Measurements from ENCODE around the gene SLC22A16. TPM values are rescaled to one million over a fixed set of nuclear protein-coding genes. Genes with fewer than 3 reads are reported as not detected.

Gene SLC22A16, protein sequence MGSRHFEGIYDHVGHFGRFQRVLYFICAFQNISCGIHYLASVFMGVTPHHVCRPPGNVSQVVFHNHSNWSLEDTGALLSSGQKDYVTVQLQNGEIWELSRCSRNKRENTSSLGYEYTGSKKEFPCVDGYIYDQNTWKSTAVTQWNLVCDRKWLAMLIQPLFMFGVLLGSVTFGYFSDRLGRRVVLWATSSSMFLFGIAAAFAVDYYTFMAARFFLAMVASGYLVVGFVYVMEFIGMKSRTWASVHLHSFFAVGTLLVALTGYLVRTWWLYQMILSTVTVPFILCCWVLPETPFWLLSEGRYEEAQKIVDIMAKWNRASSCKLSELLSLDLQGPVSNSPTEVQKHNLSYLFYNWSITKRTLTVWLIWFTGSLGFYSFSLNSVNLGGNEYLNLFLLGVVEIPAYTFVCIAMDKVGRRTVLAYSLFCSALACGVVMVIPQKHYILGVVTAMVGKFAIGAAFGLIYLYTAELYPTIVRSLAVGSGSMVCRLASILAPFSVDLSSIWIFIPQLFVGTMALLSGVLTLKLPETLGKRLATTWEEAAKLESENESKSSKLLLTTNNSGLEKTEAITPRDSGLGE
- not detected for total RNA-seq
- 0.75 TPM for polyA plus RNA-seq (2013, experiment 1 of 2)
- 0.15 TPM for polyA plus RNA-seq (2013, experiment 2 of 2)
- total RNA-seq, result 0 to 0.71 (median 0.04) reads per million in 172 experiments

DNA sequence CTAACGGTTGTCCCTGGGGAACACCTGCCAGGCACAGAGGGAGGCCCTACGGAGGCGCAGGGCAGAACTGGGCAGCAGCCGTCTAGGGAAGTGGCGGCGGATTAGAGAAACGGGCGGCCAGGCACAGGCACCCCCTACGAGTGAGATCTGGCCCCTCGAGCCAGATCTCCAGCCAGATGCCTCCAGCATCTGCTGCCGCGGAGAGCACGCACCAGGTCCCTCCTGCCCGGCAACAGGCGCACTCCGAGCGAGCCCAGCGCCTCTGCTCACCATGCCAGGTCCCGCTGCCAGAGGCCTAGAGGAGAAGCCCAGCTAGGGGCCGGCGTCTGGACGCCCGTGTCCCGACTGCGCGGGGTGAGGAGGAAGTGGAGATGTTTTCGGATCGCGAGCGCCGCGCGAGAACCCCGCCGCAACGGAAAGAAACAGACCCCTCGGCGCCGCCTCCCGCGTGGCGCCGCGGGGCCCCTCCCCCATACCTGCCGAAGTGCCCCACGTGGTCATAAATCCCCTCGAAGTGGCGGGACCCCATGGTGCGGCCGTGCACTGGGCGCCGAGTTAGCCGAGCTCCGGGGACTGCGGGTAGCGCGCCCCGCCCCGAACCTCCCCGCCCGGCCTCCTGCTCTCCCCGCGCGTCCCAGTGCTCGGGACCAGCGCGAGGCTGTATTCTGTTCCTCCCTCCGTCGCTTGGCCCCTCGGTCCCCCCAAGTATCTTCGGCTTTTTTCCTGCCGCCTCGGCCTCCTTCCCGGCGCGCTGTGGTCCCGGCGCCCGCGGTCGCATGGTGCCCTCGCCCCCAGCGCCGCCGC lies at the start of gene SLC22A16:
TSS of gene SLC22A16 (minus strand) at position 568 of the 804 bp plus-strand sequence. CDS start at position 529, 39 bp downstream.
- H3K4me1 ChIP-seq (ENCODE audit: insufficient read depth, low read length), result peaks cover 7% of the 10 kb centered on the region
- Mint-ChIP-seq H3K4me1 (ENCODE audit: low read depth) (peaks cover 12% of the 10 kb centered on the region), H3K9me3 (no peaks in the 10 kb centered on the region), H3K27me3 (peaks cover 63% of the 10 kb centered on the region), H3K36me3 (ENCODE audit: low read depth) (no peaks in the 10 kb centered on the region), H3K27ac (no peak within 1 kb of the TSS), H3K4me3 (peak within 1 kb of the TSS; percentile 59)
- peaks cover 18 to 19% of the 10 kb centered on the region in 2 experiments for H3K27me3 ChIP-seq (ENCODE audit: control insufficient read depth in 1 of 2, insufficient read depth in 2 of 2, low read length in 2 of 2)
- CTCF ChIA-PET, result no interaction called here
- peak within 1 kb of the TSS; percentile 29 for H3K4me3 ChIP-seq (ENCODE audit: low read length)
- no peak within 1 kb of the TSS for H3K27ac ChIP-seq (ENCODE audit: low read depth in 1 of 2, low read length in 2 of 2)
- H3K9me3 ChIP-seq (ENCODE audit: control insufficient read depth in 1 of 2, insufficient read depth in 1 of 2, low read length in 2 of 2), result no peaks in the 10 kb centered on the region
- TF ChIP-seq, protein P1, sequence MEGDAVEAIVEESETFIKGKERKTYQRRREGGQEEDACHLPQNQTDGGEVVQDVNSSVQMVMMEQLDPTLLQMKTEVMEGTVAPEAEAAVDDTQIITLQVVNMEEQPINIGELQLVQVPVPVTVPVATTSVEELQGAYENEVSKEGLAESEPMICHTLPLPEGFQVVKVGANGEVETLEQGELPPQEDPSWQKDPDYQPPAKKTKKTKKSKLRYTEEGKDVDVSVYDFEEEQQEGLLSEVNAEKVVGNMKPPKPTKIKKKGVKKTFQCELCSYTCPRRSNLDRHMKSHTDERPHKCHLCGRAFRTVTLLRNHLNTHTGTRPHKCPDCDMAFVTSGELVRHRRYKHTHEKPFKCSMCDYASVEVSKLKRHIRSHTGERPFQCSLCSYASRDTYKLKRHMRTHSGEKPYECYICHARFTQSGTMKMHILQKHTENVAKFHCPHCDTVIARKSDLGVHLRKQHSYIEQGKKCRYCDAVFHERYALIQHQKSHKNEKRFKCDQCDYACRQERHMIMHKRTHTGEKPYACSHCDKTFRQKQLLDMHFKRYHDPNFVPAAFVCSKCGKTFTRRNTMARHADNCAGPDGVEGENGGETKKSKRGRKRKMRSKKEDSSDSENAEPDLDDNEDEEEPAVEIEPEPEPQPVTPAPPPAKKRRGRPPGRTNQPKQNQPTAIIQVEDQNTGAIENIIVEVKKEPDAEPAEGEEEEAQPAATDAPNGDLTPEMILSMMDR (IDR thresholded peaks at IDR 0.05), result no peak
- H3K36me3 ChIP-seq (ENCODE audit: insufficient read depth, low read length), result no peaks in the 10 kb centered on the region
- POLR2A ChIA-PET, result no interaction called here
- ATAC-seq (ENCODE audit: poor library complexity) (no peak), DNase-seq (peak in 1 of 14 experiments; percentile 5)
- intact Hi-C loops (cut with DNase I, micrococcal nuclease), result no loop called here

DNA sequence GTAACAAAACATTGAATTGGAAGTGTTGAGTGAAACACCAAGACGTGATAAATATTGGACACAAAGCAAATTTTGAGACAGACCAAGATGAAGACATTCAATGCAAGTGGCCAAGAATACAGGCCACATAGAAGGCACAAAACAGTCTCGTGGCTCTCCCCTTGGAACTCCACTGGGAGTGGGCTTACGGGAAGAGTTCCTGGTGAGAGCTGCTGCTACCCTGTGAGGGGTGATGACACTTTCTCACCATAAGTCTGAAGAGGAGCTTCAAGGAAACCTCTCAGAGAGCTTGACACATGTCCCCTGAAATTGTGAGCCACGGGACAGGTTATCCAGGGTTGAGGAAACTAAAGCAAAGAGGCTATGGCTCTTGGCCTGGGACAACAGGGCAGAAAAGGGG lies 48.6 kb upstream of the SLC22A16 start:
- H3K4me3 Mint-ChIP-seq, result no peak overlapping the region
- DNase-seq (no peak), ATAC-seq (ENCODE audit: poor library complexity) (no peak)
- no peaks in the 10 kb centered on the region for H3K36me3 Mint-ChIP-seq (ENCODE audit: low read depth)
- no peak overlapping the region for H3K27ac Mint-ChIP-seq
- no peaks in the 10 kb centered on the region for H3K9me3 ChIP-seq (ENCODE audit: control insufficient read depth in 1 of 2, insufficient read depth in 1 of 2, low read length in 2 of 2)
- POLR2A ChIA-PET, result no interaction called here
- no peaks in the 10 kb centered on the region for H3K4me1 Mint-ChIP-seq (ENCODE audit: low read depth)
- no peaks in the 10 kb centered on the region for H3K9me3 Mint-ChIP-seq
- H3K4me1 ChIP-seq (ENCODE audit: insufficient read depth, low read length), result no peaks in the 10 kb centered on the region
- H3K36me3 ChIP-seq (ENCODE audit: insufficient read depth, low read length), result no peaks in the 10 kb centered on the region
- H3K4me3 ChIP-seq (ENCODE audit: low read length), result no peak overlapping the region
- peaks cover 6% of the 10 kb centered on the region for H3K27me3 Mint-ChIP-seq
- H3K27ac ChIP-seq (ENCODE audit: low read depth in 1 of 2, low read length in 2 of 2), result no peak overlapping the region
- TF ChIP-seq, protein P1 (IDR thresholded peaks at IDR 0.05), result no peak
- intact Hi-C loops (cut with DNase I, micrococcal nuclease), result loop anchor here (2.0 to 10.0 kb wide), 4 partner anchors 156 to 1637 kb away; no protein-coding TSS in a partner anchor
- H3K27me3 ChIP-seq (ENCODE audit: control insufficient read depth in 1 of 2, insufficient read depth in 2 of 2, low read length in 2 of 2), result no peaks in the 10 kb centered on the region
- CTCF ChIA-PET, result no interaction called here

DNA sequence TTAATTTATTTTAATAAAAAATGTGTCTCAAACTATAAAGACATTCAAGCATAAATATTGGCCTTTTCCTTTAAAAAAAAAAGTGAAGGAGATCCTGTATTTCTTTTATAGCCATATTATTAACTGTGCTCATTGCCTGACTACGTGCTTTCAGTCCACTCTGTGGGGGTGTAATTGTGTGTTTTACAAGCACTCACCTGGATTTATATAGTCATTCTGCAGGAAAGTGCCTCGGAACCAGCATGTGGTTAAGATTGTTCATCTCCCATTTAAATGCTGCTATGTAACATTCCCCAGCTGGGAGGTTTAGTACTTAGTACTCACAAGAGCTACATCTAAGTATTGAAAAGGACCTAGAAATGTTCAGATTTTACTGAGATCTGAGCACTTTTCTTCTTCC lies 47.9 kb upstream of the SLC22A16 start:
- Histone ChIP-seq H3K27me3 (ENCODE audit: control insufficient read depth in 1 of 2, insufficient read depth in 2 of 2, low read length in 2 of 2) (no peaks in the 10 kb centered on the region), H3K36me3 (ENCODE audit: insufficient read depth, low read length) (no peaks in the 10 kb centered on the region), H3K4me1 (ENCODE audit: insufficient read depth, low read length) (no peaks in the 10 kb centered on the region), H3K4me3 (ENCODE audit: low read length) (no peak overlapping the region), H3K9me3 (ENCODE audit: control insufficient read depth in 1 of 2, insufficient read depth in 1 of 2, low read length in 2 of 2) (no peaks in the 10 kb centered on the region), H3K27ac (ENCODE audit: low read depth in 1 of 2, low read length in 2 of 2) (no peak overlapping the region)
- H3K27ac Mint-ChIP-seq, result no peak overlapping the region
- ChIA-PET POLR2A (no interaction called here), CTCF (no interaction called here)
- H3K9me3 Mint-ChIP-seq, result no peaks in the 10 kb centered on the region
- peaks cover 6% of the 10 kb centered on the region for H3K27me3 Mint-ChIP-seq
- no peaks in the 10 kb centered on the region for H3K36me3 Mint-ChIP-seq (ENCODE audit: low read depth)
- TF ChIP-seq, protein P1 (IDR thresholded peaks at IDR 0.05), result no peak
- intact Hi-C loops (cut with DNase I, micrococcal nuclease), result loop anchor here (2.0 to 10.0 kb wide), 2 partner anchors 156 to 690 kb away; no protein-coding TSS in a partner anchor
- ATAC-seq (ENCODE audit: poor library complexity), result no peak
- H3K4me1 Mint-ChIP-seq (ENCODE audit: low read depth), result no peaks in the 10 kb centered on the region
- H3K4me3 Mint-ChIP-seq, result no peak overlapping the region
- DNase-seq, result no peak
